ENCODE results near the gene CLCN4.

CLCN4 gene

GRCh38 chrX:10119399-10119990, 37.3 kb upstream of the CLCN4 start:
- no peak overlapping the region for H3K27ac ChIP-seq (ENCODE audit: low read length)
- H3K4me2 ChIP-seq (ENCODE audit: insufficient read depth, low read length), result no peak overlapping the region
- no peak overlapping the region for H2AFZ ChIP-seq (ENCODE audit: low read depth, low read length)
- no peak overlapping the region for H3K9ac ChIP-seq (ENCODE audit: low read depth, low read length)
- no peaks in the 10 kb centered on the region for H3K27me3 ChIP-seq (ENCODE audit: insufficient read depth, low read length, poor library complexity)
- no peak overlapping the region for H3K4me3 ChIP-seq (ENCODE audit: low read depth in 1 of 2, low read length in 2 of 2)
- DNase-seq, result peak; percentile 66
- H3K4me1 ChIP-seq (ENCODE audit: insufficient read depth, low read length), result no peaks in the 10 kb centered on the region
- peaks cover 51% of the 10 kb centered on the region for H3K36me3 ChIP-seq (ENCODE audit: insufficient read depth, low read length)
- peaks cover 18% of the 10 kb centered on the region for H3K9me3 ChIP-seq (ENCODE audit: insufficient read depth, low read length, severe bottlenecking)
- H3K79me2 ChIP-seq (ENCODE audit: insufficient read depth, low read length), result no peaks in the 10 kb centered on the region
- peak; percentile 66 for ATAC-seq (ENCODE audit: insufficient read depth, low read depth)
- TF ChIP-seq EZH2 (IDR thresholded peaks at IDR 0.05; ENCODE audit: borderline replicate concordance, low read depth, low read length, severe bottlenecking) (no peak), CTCF (IDR thresholded peaks at IDR 0.05; ENCODE audit: borderline replicate concordance, extremely low read depth, low read length, poor library complexity, severe bottlenecking) (peak; percentile 95)
- H4K20me1 ChIP-seq (ENCODE audit: insufficient read depth, low read length), result no peaks in the 10 kb centered on the region

- Histone ChIP-seq H3K4me2 (ENCODE audit: insufficient read depth, low read length) (no peak overlapping the region), H3K36me3 (ENCODE audit: insufficient read depth, low read length) (peaks cover 54% of the 10 kb centered on the region), H3K4me3 (ENCODE audit: low read depth in 1 of 2, low read length in 2 of 2) (no peak overlapping the region), H3K9me3 (ENCODE audit: insufficient read depth, low read length, severe bottlenecking) (peaks cover 18% of the 10 kb centered on the region), H3K27ac (ENCODE audit: low read length) (no peak overlapping the region), H3K27me3 (ENCODE audit: insufficient read depth, low read length, poor library complexity) (no peaks in the 10 kb centered on the region), H3K9ac (ENCODE audit: low read depth, low read length) (no peak overlapping the region), H3K4me1 (ENCODE audit: insufficient read depth, low read length) (no peaks in the 10 kb centered on the region), H2AFZ (ENCODE audit: low read depth, low read length) (no peak overlapping the region), H4K20me1 (ENCODE audit: insufficient read depth, low read length) (no peaks in the 10 kb centered on the region), H3K79me2 (ENCODE audit: insufficient read depth, low read length) (no peaks in the 10 kb centered on the region)
- ATAC-seq (ENCODE audit: insufficient read depth, low read depth), result no peak
- TF ChIP-seq EZH2 (IDR thresholded peaks at IDR 0.05; ENCODE audit: borderline replicate concordance, low read depth, low read length, severe bottlenecking), result no peak
- no peak for TF ChIP-seq CTCF (IDR thresholded peaks at IDR 0.05; ENCODE audit: borderline replicate concordance, extremely low read depth, low read length, poor library complexity, severe bottlenecking)
- no peak for DNase-seq
These were observed 36.4 kb upstream of the CLCN4 start for GRCh38 chrX:10120331-10120730.

- Histone ChIP-seq H4K20me1 (ENCODE audit: insufficient read depth, low read length) (no peaks in the 10 kb centered on the region), H3K79me2 (ENCODE audit: insufficient read depth, low read length) (no peaks in the 10 kb centered on the region), H3K9me3 (ENCODE audit: insufficient read depth, low read length, severe bottlenecking) (peaks cover 18% of the 10 kb centered on the region), H3K9ac (ENCODE audit: low read depth, low read length) (no peak overlapping the region), H3K4me2 (ENCODE audit: insufficient read depth, low read length) (no peak overlapping the region), H3K27me3 (ENCODE audit: insufficient read depth, low read length, poor library complexity) (no peaks in the 10 kb centered on the region), H2AFZ (ENCODE audit: low read depth, low read length) (no peak overlapping the region), H3K4me3 (ENCODE audit: low read depth in 1 of 2, low read length in 2 of 2) (no peak overlapping the region), H3K36me3 (ENCODE audit: insufficient read depth, low read length) (peaks cover 54% of the 10 kb centered on the region), H3K27ac (ENCODE audit: low read length) (no peak overlapping the region), H3K4me1 (ENCODE audit: insufficient read depth, low read length) (no peaks in the 10 kb centered on the region)
- DNase-seq (no peak), ATAC-seq (ENCODE audit: insufficient read depth, low read depth) (no peak)
- TF ChIP-seq CTCF (IDR thresholded peaks at IDR 0.05; ENCODE audit: borderline replicate concordance, extremely low read depth, low read length, poor library complexity, severe bottlenecking) (no peak), EZH2 (IDR thresholded peaks at IDR 0.05; ENCODE audit: borderline replicate concordance, low read depth, low read length, severe bottlenecking) (no peak)
These were observed 35.9 kb upstream of the CLCN4 start for GRCh38 chrX:10120828-10121227.

All from DND-41 (cell line).